ENCODE results near the gene AKAP6.

- no peak for TF ChIP-seq CTCF (IDR thresholded peaks at IDR 0.05)
- TF ChIP-seq POLR2A (IDR thresholded peaks at IDR 0.05), result no peak
Measured at GRCh38 chr14:32345311-32345791, 16.3 kb downstream of the AKAP6 start.
